Smooth muscle cell (in vitro differentiated cells): ENCODE measurements around the gene FUT1. TPM values are rescaled to one million over a fixed set of nuclear protein-coding genes. Genes with fewer than 3 reads are reported as not detected.
A peak's percentile ranks its signal among the peaks of the same experiment; 100 is the strongest.

Source experiments
- DNase-seq: peaks from one replicate; lab custom pipeline; 2025; ENCODE audit not compliant: unreplicated experiment; lab: John Stamatoyannopoulos, UW
- H2AFZ ChIP-seq: fragments of 200-600 bp; sonication (generic); 2 replicates; pipeline ENCODE4 v1.6.0; 2016; ENCODE audit warnings: antibody characterized with exemption, low read depth, mild to moderate bottlenecking
- H3F3A ChIP-seq: fragments of 200-600 bp; sonication (generic); 2 replicates; pipeline ENCODE4 v1.6.0; 2017; ENCODE audit warnings: antibody characterized with exemption, low read depth
- H3K27ac ChIP-seq: fragments of 200-600 bp; sonication (generic); 2 replicates; pipeline ENCODE4 v1.5.1; 2016; ENCODE audit warnings: low read depth, mild to moderate bottlenecking
- H3K27me3 ChIP-seq: fragments of 200-600 bp; sonication (generic); 2 replicates; pipeline ENCODE4 v1.6.1; 2016; ENCODE audit warnings: low read depth, mild to moderate bottlenecking
- H3K36me3 ChIP-seq: fragments of 200-600 bp; sonication (generic); 2 replicates; pipeline ENCODE4 v1.5.1; 2016; ENCODE audit warnings: low read depth
- H3K4me1 ChIP-seq: fragments of 200-600 bp; sonication (generic); 2 replicates; pipeline ENCODE4 v1.5.1; 2016; ENCODE audit warnings: low read depth
- H3K4me2 ChIP-seq: fragments of 200-600 bp; sonication (generic); 2 replicates; pipeline ENCODE4 v1.6.0; 2016; ENCODE audit warnings: mild to moderate bottlenecking
- H3K4me3 ChIP-seq: fragments of 200-600 bp; sonication (generic); 2 replicates; pipeline ENCODE4 v1.5.1; 2016; ENCODE audit warnings: mild to moderate bottlenecking
- H3K79me2 ChIP-seq: fragments of 200-600 bp; sonication (generic); 2 replicates; pipeline ENCODE4 v1.6.0; 2016; ENCODE audit warnings: low read depth, mild to moderate bottlenecking
- H3K9ac ChIP-seq: fragments of 200-600 bp; sonication (generic); 2 replicates; pipeline ENCODE4 v1.6.0; 2016; ENCODE audit warnings: low read depth
- H3K9me3 ChIP-seq: fragments of 200-600 bp; sonication (generic); replicated peaks from 2 replicates; pipeline ENCODE4 v1.5.1; 2016; ENCODE audit warnings: low read depth
- H4K20me1 ChIP-seq: fragments of 200-600 bp; sonication (generic); 2 replicates; pipeline ENCODE4 v1.6.0; 2016; ENCODE audit warnings: low read depth
- CTCF ChIP-seq: fragments of 200-600 bp; sonication (generic); IDR thresholded peaks from 2 replicates; pipeline ENCODE4 v1.5.1; 2017; ENCODE audit warnings: borderline replicate concordance, mild to moderate bottlenecking, antibody characterized with exemption; ENCODE audit not compliant: insufficient read depth, poor library complexity, severe bottlenecking
- whole genome bisulfite sequencing: methylation state at CpG from one replicate; pipeline ENCODE4 v1.1.7; 2016; ENCODE audit warnings: low lambda C conversion rate; 5-methylcytosine and 5-hydroxymethylcytosine counted together
- polyA plus RNA-seq: library from polyadenylated mRNA; unstranded; fragments of >200 nt; fragmentation: Nextera tagmentation; extraction: Ambion mirVana; gene quantifications from 2 replicates; pipeline ENCODE4 v1.2.1, GENCODE V29; 2016
- total RNA-seq: library from RNA; depleted of rRNA; stranded (reverse); fragments of >200 nt; gene quantifications from 2 replicates; pipeline ENCODE4 v1.2.3, GENCODE V29; 2014

FUT1 gene
- total and polyA plus RNA-seq, 2 experiments from 2014 or later = 0.51 to 0.58 TPM

- Histone ChIP-seq H3K9me3 (no peaks in the 10 kb centered on the region), H3K27me3 (no peaks in the 10 kb centered on the region), H3K36me3 (no peaks in the 10 kb centered on the region), H3K9ac (no peak overlapping the region), H2AFZ (no peak overlapping the region), H3K4me2 (no peak overlapping the region), H4K20me1 (no peaks in the 10 kb centered on the region), H3K27ac (no peak overlapping the region), H3F3A (no peaks in the 10 kb centered on the region), H3K79me2 (no peaks in the 10 kb centered on the region), H3K4me1 (peaks cover 9% of the 10 kb centered on the region), H3K4me3 (no peak overlapping the region)
- 91% methylated on average over 11 of the region's 11 CpGs for WGBS
- no peak for TF ChIP-seq CTCF
- DNase-seq = no peak
Measured at GRCh38 chr19:48742096-48742495, 10.3 kb downstream of the FUT1 start.

GRCh38 chr19:48741129-48741999 is 11.1 kb downstream of the FUT1 start:
- no peak overlapping the region for H2AFZ ChIP-seq
- no peaks in the 10 kb centered on the region for H3K36me3 ChIP-seq
- no peak overlapping the region for H3K9ac ChIP-seq
- H3K4me2 ChIP-seq = no peak overlapping the region
- 54% methylated on average over 31 of the region's 35 CpGs for WGBS
- TF ChIP-seq CTCF = no peak
- H4K20me1 ChIP-seq = no peaks in the 10 kb centered on the region
- H3K27me3 ChIP-seq = no peaks in the 10 kb centered on the region
- H3K79me2 ChIP-seq = no peaks in the 10 kb centered on the region
- H3K9me3 ChIP-seq = no peaks in the 10 kb centered on the region
- no peak overlapping the region for H3K27ac ChIP-seq
- H3K4me3 ChIP-seq = no peak overlapping the region
- H3F3A ChIP-seq = no peaks in the 10 kb centered on the region
- DNase-seq = no peak
- H3K4me1 ChIP-seq = peaks cover 9% of the 10 kb centered on the region

- no peaks in the 10 kb centered on the region for H3K27me3 ChIP-seq
- no peak for DNase-seq
- H3K36me3 ChIP-seq = no peaks in the 10 kb centered on the region
- no peak for TF ChIP-seq CTCF
- H4K20me1 ChIP-seq = no peaks in the 10 kb centered on the region
- no peak within 1 kb of the TSS for H3K9ac ChIP-seq
- peak within 1 kb of the TSS; percentile 95 for H3K4me2 ChIP-seq
- peak within 1 kb of the TSS; percentile 55 for H3K4me3 ChIP-seq
- WGBS = 81% methylated on average over 26 of the region's 27 CpGs
- no peaks in the 10 kb centered on the region for H3K79me2 ChIP-seq
- H2AFZ ChIP-seq = peak within 1 kb of the TSS; percentile 75
- no peaks in the 10 kb centered on the region for H3K9me3 ChIP-seq
- H3K27ac ChIP-seq = no peak within 1 kb of the TSS
- no peaks in the 10 kb centered on the region for H3F3A ChIP-seq
- peaks cover 9% of the 10 kb centered on the region for H3K4me1 ChIP-seq
Measured at GRCh38 chr19:48740164-48740972, 12.1 kb downstream of the FUT1 start, which contains the start of gene RASIP1. Gene RASIP1, minus strand, starts transcription at chr19:48740610. Its CDS starts 328 bp downstream, at chr19:48740282.
